Psoas muscle (tissue), 8 donors: ENCODE results near the gene RGS3. TPM values are rescaled to one million over a fixed set of nuclear protein-coding genes. Genes with fewer than 3 reads are reported as not detected.

Experiments used
- ATAC-seq, 4 donors: fragments of 200-7000 bp; cut with Tn5 transposase; one replicate each; pipeline ENCODE4 v1.9.1; 2020; ENCODE audit warnings: moderate library complexity in 3 of 4, mild to moderate bottlenecking in 2 of 4
- DNase-seq, 2 donors: peaks; one replicate each; pipeline ENCODE4 v3.0.0-alpha.2; 2020
- H3K27ac ChIP-seq: fragments of 200-600 bp; one replicate; pipeline ENCODE4 v1.8.0; 2022
- H3K27me3 ChIP-seq, 3 donors: fragments of 200-600 bp in 1 of 3; one replicate each; pipeline versions ENCODE4 v1.6.1 to v1.8.0; 2013 to 2022; ENCODE audit warnings: low read length in 2 of 3, mild to moderate bottlenecking in 2 of 3, moderate library complexity in 1 of 3; ENCODE audit not compliant: insufficient read depth in 3 of 3
- H3K36me3 ChIP-seq, 2 donors: fragments of 200-600 bp in 1 of 2; one replicate each; pipeline versions ENCODE4 v1.6.1 to v1.8.0; 2013 to 2022; ENCODE audit warnings: low read depth in 1 of 2, mild to moderate bottlenecking in 1 of 2, moderate library complexity in 1 of 2; ENCODE audit not compliant: insufficient read depth in 1 of 2
- H3K4me1 ChIP-seq: fragments of 200-600 bp; one replicate; pipeline ENCODE4 v1.8.0; 2022
- H3K4me3 ChIP-seq: fragments of 200-600 bp; one replicate; pipeline ENCODE4 v1.8.0; 2022; ENCODE audit warnings: mild to moderate bottlenecking
- H3K9me3 ChIP-seq: fragments of 200-600 bp; one replicate; pipeline ENCODE4 v1.8.0; 2022
- WGBS, 3 donors: extraction: QIAGEN DNeasy Blood & Tissue Kit; methylation state at CpG; one replicate each; pipeline versions ENCODE4 v1.1.6 to v1.1.7; 2013; 5-methylcytosine and 5-hydroxymethylcytosine counted together
- intact Hi-C, 2 donors: fragments of 100-400 bp; cut with DNase I; formaldehyde crosslinking; loops; one replicate each; pipeline versions ENCODE4 v1.11.0 to v1.14.2; 2022
- polyA plus RNA-seq, 3 donors: library from polyadenylated mRNA; stranded (reverse); fragments of 200-250 nt; gene quantifications; one replicate each; pipeline ENCODE4 v1.2.3, GENCODE V29; 2013
- total RNA-seq, 4 donors: library from RNA; stranded (reverse); fragmentation: NEBNext Ultra II Directional in 2 of 4; extraction: Animal tissue kit (Norgen Biotek cat#: 25700) in 2 of 4; gene quantifications; one replicate each; pipeline versions ENCODE4 v1.2.1 to v1.2.4, GENCODE V29; 2021 to 2023
- TF ChIP-seq, protein P1 (sequence below): fragments of 200-600 bp; IDR thresholded peaks from one replicate; pipeline ENCODE4 v1.8.0; 2022; ENCODE audit warnings: antibody characterized with exemption
- donor health status: healthy with polysubstance abuse.
- donor health status: DM: no; HTN: no; CAD: no; lungs with moderate emphysema.
- donor health status: Bipolar disorder and iron deficiency.
- donor health status: healthy.
- donor health status: DM: yes; HTN: yes; CAD: no.
- donor health status: DM: no; HTN: no; CAD: no.
- donor health status: DM: no; HTN: no; CAD: no.
- donor health status: DM: yes; HTN: yes; CAD: no.

The RGS3 gene
- total and polyA plus RNA-seq, 7 donors, result 7.1 to 38.1 (median 14.6) TPM

DNA sequence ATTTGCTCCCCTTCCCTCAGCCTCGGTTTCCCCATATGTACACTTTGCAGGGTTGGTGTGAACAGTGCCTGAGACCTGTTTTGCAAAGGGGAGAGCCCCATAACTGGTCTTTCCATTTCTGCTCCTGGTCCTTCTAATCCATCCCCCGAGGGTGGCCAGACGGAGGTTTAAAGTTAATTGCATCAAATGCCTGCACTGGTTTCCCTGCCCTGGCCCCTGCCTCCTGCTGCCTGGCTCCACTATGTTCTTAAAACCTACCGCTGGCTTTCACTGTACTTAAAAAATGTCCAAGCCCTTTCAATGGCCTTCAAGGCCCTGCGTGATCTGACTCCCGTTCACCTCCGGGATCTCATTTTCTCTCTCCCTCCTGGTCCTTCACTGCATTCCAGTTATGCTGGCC, 183.0 kb downstream of the RGS3 start:
- TF ChIP-seq, protein P1, sequence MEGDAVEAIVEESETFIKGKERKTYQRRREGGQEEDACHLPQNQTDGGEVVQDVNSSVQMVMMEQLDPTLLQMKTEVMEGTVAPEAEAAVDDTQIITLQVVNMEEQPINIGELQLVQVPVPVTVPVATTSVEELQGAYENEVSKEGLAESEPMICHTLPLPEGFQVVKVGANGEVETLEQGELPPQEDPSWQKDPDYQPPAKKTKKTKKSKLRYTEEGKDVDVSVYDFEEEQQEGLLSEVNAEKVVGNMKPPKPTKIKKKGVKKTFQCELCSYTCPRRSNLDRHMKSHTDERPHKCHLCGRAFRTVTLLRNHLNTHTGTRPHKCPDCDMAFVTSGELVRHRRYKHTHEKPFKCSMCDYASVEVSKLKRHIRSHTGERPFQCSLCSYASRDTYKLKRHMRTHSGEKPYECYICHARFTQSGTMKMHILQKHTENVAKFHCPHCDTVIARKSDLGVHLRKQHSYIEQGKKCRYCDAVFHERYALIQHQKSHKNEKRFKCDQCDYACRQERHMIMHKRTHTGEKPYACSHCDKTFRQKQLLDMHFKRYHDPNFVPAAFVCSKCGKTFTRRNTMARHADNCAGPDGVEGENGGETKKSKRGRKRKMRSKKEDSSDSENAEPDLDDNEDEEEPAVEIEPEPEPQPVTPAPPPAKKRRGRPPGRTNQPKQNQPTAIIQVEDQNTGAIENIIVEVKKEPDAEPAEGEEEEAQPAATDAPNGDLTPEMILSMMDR, result no peak
- DNase-seq (no peak), ATAC-seq (no peak)
- H3K27ac ChIP-seq, result no peak overlapping the region
- 92 to 95% (median 94%) methylated on average over 7 of the region's 7 CpGs for WGBS, 3 donors
- no peak overlapping the region for H3K4me3 ChIP-seq
- intact Hi-C loops, result no loop called here
- H3K9me3 ChIP-seq, result no peaks in the 10 kb centered on the region
- H3K36me3 ChIP-seq, result no peaks in the 10 kb centered on the region
- peaks cover 4% of the 10 kb centered on the region for H3K4me1 ChIP-seq
- no peaks in the 10 kb centered on the region for H3K27me3 ChIP-seq

Other genes with a start within 250 kb of the RGS3 start
- gene FKBP15, start 242.4 kb upstream of the RGS3 start, total RNA-seq, result 10 to 100 TPM; 13.6 to 18.4 (median 17.9) TPM
- 10 to 100 TPM; 10.5 to 15.8 (median 11.0) TPM for gene FKBP15, start 242.4 kb upstream of the RGS3 start, polyA plus RNA-seq
- gene SLC31A1, start 242.2 kb upstream of the RGS3 start, total RNA-seq, result 1 to 10 TPM; 4.1 to 6.7 (median 4.8) TPM
- 10 to 100 TPM in 1 of 3 donors, 1 to 10 TPM in 2; 3.3 to 10.2 (median 9.5) TPM for gene SLC31A1, start 242.2 kb upstream of the RGS3 start, polyA plus RNA-seq
- 10 to 100 TPM; 22.4 to 25.6 (median 24.0) TPM for gene CDC26, start 188.2 kb upstream of the RGS3 start, total RNA-seq
- 100 to 1,000 TPM in 1 of 3 donors, 10 to 100 TPM in 2; 53.2 to 112 (median 75.0) TPM for gene CDC26, start 188.2 kb upstream of the RGS3 start, polyA plus RNA-seq
- 10 to 100 TPM; 10.9 to 22.5 (median 19.8) TPM for gene PRPF4, start 188.1 kb upstream of the RGS3 start, total RNA-seq
- gene PRPF4, start 188.1 kb upstream of the RGS3 start, polyA plus RNA-seq, result 10 to 100 TPM; 12.2 to 33.4 (median 30.4) TPM
- gene RNF183, start 160.4 kb upstream of the RGS3 start, total RNA-seq, result not detected
- under 1 TPM in 1 of 3 donors, not detected in 2; 0.05 TPM for gene RNF183, start 160.4 kb upstream of the RGS3 start, polyA plus RNA-seq
- 1 to 10 TPM; 1.7 to 6.9 (median 2.4) TPM for gene WDR31, start 123.5 kb upstream of the RGS3 start, total RNA-seq
- gene WDR31, start 123.5 kb upstream of the RGS3 start, polyA plus RNA-seq, result 1 to 10 TPM in 1 of 3 donors, under 1 TPM in 2; 0.66 to 2.7 (median 0.76) TPM
- not detected for gene BSPRY, start 114.2 kb upstream of the RGS3 start, total RNA-seq
- under 1 TPM in 2 of 3 donors, not detected in 1; 0.03 TPM for gene BSPRY, start 114.2 kb upstream of the RGS3 start, polyA plus RNA-seq
- 10 to 100 TPM in 1 of 4 donors, 1 to 10 TPM in 3; 7.3 to 11.5 (median 8.6) TPM for gene HDHD3, start 86.7 kb upstream of the RGS3 start, total RNA-seq
- gene HDHD3, start 86.7 kb upstream of the RGS3 start, polyA plus RNA-seq, result 10 to 100 TPM in 2 of 3 donors, 1 to 10 TPM in 1; 7.0 to 14.9 (median 12.2) TPM
- gene ALAD, start 62.4 kb upstream of the RGS3 start, total RNA-seq, result 10 to 100 TPM; 13.1 to 29.0 (median 19.8) TPM
- 10 to 100 TPM; 13.7 to 43.1 (median 17.3) TPM for gene ALAD, start 62.4 kb upstream of the RGS3 start, polyA plus RNA-seq
- gene POLE3, start 53.1 kb upstream of the RGS3 start, total RNA-seq, result 10 to 100 TPM; 29.8 to 50.4 (median 38.5) TPM
- 100 to 1,000 TPM in 1 of 3 donors, 10 to 100 TPM in 2; 45.4 to 173 (median 98.5) TPM for gene POLE3, start 53.1 kb upstream of the RGS3 start, polyA plus RNA-seq
- under 1 TPM in 1 of 4 donors, not detected in 3; 0.73 TPM for gene C9orf43, start 53.0 kb upstream of the RGS3 start, total RNA-seq
- gene C9orf43, start 53.0 kb upstream of the RGS3 start, polyA plus RNA-seq, result under 1 TPM in 2 of 3 donors, not detected in 1; 0.07 to 0.79 TPM